Erythroblast (primary cell): ENCODE data around the gene N4BP2L2.

ENCODE experiments used
- DNase-seq, 2 experiments: peaks; one replicate each; lab custom pipeline; 2025; lab: John Stamatoyannopoulos, UW
- GATA1 ChIP-seq: IDR thresholded peaks from 2 replicates; pipeline ENCODE4 v1.6.1; 2011; ENCODE audit warnings: low read depth, mild to moderate bottlenecking, control low read depth, low read length, moderate library complexity
- POLR2A ChIP-seq: IDR thresholded peaks from 2 replicates; pipeline ENCODE4 v1.6.1; 2011; ENCODE audit warnings: mild to moderate bottlenecking, low read length

N4BP2L2 gene

GRCh38 chr13:32504263-32504662 lies 34.3 kb downstream of the N4BP2L2 start:
- DNase-seq: no peak
- no peak for TF ChIP-seq POLR2A
- no peak for TF ChIP-seq GATA1

DNA sequence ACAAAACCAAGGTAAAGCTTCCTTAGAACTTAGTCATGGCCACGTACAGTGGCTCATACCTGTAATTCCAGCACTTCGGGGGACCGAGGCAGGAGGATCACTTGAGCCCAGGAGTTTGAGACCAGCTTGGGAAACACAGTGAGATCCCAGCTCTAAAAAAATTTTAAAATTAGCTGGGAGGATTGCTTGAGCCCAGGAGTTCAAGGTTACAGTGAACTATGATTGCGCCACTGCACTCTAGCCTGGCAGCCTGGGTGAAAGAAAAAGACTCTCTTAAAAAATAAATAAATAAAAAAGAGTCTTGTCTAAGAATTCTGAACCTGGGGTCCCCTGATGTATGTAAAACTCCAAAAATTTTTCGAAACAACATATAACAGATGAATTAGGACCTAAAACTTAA lies 34.9 kb downstream of the N4BP2L2 start:
- DNase-seq: no peak
- TF ChIP-seq POLR2A: no peak
- no peak for TF ChIP-seq GATA1

DNA sequence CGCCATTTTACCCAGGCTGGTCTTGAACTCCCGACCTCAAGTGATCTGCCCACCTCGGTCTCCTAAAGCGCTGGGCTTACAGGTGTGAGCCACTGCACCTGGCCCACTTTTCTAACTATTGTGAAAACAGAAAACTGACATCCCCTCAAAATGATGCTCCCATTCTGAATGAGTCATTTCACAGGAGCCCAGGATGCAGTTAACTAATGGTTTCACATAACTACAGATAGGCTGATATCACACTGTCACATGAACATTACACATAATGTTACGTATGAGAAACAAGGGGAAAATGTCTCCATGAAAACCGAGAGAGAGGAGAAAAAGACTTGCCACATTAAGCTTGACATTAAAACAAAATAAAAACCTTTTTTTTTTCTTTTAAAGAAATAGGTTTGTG lies 37.5 kb downstream of the N4BP2L2 start:
- peak in 1 of 2 experiments; percentile 24 for DNase-seq
- TF ChIP-seq GATA1: no peak
- no peak for TF ChIP-seq POLR2A

DNA sequence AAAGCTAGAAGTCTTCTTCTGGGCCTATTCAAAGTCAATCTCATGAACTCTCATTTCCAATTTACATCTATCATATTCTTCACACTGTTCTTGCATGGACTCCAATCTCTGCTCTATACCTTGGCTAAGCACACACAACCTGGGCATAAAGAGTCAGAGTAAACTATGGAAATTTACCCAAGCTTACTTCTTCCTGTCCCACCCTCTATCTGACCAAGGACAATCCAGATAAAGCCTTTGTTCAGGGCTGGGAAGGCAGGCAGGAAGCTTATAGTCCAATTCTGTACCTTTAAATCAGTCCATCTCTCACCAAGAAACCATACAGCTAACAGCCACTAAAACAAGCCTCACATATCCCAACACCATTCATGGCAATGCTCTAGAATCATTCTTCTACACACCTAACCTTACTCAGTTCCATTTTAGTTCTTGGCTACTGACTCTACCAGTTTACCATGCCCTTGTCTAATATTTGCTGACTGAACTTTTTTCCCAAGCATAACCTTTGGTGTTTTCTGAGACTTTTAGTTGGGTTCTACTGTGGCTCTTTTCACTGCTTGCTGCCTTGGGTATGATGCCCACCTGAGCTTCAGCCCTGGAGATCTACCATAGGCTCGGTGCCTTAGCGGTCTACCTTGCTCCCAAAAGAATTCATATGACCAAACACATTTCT lies 38.9 kb downstream of the N4BP2L2 start:
- TF ChIP-seq POLR2A (no peak), GATA1 (no peak)
- DNase-seq: no peak

DNA sequence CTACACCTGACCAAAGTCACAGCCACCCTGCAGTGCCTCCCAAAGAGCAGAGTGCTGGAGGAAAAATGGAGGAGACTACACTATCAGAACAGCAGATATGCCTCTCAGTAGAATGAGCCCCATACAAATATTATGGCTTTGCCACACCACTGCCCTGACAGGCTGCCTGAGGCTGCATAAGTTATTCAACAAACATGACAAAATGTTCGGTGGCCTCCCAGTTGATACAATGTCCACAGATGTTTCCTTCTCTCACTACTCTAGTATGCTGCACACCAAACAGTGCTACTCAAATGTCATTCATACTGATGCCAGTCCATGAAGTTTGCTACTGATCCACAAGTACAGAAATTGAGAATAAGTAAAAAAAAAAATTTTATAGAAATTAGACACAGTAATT lies 41.0 kb downstream of the N4BP2L2 start:
- TF ChIP-seq POLR2A: no peak
- no peak for TF ChIP-seq GATA1
- DNase-seq: peak in 1 of 2 experiments; percentile 8

- TF ChIP-seq POLR2A (no peak), GATA1 (no peak)
- DNase-seq: peak; percentile 62 to 65
Measured at GRCh38 chr13:32496599-32497160, 41.9 kb downstream of the N4BP2L2 start.

- TF ChIP-seq GATA1 (no peak), POLR2A (no peak)
- DNase-seq: no peak
Measured at GRCh38 chr13:32495841-32496240, 42.8 kb downstream of the N4BP2L2 start.

DNA sequence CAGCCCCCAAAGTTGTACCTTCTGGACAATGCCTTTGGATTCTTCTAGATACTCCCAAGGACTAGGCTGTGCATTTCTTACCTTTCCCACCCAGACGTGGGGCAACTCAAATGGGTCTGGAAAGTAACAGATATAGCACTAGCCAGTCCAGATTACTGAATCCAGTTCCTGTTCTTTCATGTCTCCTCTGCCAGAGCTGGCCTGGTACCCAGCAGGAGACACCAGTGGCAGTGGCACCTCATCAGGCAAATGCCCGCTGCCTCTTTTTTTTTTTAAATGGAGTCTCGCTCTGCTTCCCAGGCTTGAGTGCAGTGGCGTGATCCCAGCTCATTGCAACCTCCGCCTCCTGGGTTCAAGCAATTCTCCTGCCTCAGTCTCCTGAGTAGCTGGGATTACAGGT lies 43.2 kb downstream of the N4BP2L2 start:
- no peak for DNase-seq
- TF ChIP-seq GATA1 (no peak), POLR2A (no peak)

GRCh38 chr13:32491028-32491427 lies 47.6 kb downstream of the N4BP2L2 start:
- no peak for TF ChIP-seq POLR2A
- peak; percentile 7 to 63 for DNase-seq

- TF ChIP-seq POLR2A: no peak
- TF ChIP-seq GATA1: no peak
- DNase-seq: no peak
Measured at GRCh38 chr13:32476892-32477291, 61.7 kb downstream of the N4BP2L2 start.

DNA sequence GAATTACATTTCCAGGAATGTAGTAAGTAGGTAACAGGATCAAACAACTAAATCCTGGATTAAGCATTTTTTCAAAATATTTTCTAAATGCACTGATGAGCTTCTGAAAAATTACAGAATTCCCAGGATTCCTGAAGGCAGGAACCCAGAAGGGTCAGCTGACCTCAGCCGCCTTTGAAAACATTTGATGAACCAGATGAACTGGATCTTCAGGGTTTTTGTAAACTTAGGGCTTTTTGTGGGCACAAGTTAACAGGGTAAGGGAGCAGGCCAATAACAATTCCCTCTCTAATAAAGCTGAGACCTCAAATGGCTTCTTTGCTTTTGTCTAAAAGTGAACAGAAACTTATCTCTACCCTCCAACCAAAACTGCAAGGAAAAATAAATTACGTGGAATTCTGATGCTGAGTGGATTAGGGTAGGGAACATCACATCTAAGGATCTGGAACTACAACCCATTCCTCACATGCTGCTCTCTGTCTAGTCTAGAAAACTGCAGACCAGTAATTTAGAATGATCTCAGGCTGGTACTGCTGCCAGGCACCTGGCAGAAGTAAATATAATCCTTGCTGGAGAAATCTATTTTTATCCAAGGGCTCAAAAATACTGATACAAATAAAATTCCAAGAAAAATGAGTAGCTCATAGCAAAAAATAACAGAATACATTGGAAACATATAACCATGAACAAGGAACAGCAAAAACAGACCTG lies 62.4 kb downstream of the N4BP2L2 start:
- TF ChIP-seq GATA1: no peak
- no peak for TF ChIP-seq POLR2A

DNA sequence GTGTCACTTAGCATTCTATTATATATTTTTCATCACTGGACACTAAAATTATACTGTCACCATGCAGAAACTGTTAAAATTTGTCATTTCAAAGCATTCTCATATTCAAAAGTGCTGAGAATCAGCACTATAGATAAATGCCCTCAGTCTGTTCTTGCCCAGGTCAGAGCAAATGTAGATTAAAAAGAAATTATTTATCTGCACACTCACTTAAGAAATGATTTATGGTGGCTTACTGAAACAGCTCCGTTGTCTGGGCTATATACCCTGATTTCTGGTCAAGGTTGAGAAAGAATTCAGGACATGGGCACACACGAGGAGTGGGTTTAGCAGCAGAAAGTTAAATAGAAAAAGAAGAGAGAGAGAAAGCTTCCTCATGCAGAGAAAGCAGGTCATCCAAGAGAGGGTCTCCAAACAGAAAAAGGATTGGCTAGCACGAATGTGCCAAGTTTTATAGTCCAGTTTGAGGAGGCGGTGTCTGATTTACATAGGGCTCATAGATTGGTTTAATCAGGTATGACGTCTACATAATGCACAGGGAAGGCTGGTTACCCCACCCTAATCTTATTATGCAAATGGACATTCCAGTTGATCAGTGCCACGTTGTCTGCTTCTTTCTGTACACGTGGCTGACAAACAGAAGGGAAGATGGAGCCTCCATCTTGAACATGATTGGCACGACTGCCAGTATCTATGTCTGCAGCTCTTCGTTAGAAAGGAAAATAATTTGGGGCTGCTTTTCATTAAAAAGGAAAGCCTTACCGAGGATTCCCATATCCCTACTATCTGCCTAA lies 63.4 kb downstream of the N4BP2L2 start:
- TF ChIP-seq GATA1 (no peak), POLR2A (no peak)
- no peak for DNase-seq

More for the DNA sequence above, 62.4 kb downstream of the N4BP2L2 start:
- no peak for DNase-seq

DNA sequence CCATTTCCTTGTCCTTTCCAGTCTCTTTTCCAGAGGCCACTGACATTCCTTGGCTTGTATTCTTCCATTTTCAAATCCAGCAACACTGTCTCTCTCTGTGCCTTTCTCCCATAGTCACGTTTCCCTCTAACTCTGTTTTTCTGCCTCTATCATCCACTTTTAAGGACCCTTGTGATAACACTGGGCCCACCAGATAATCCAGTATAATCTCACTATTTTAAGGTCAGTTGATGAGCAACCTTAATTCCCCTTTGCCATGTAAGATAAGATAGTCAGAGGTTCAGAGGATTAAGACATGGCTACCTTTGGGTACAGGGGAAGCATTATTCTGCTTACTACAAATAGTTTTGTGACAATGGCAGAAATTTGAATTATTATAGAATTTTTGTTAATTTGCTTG lies 64.9 kb downstream of the N4BP2L2 start:
- no peak for TF ChIP-seq POLR2A
- no peak for TF ChIP-seq GATA1
- DNase-seq: peak; percentile 34 to 80
